ENCODE results near the gene SCART1.

GRCh38 chr10:133473270-133473669 is 19.5 kb downstream of the SCART1 start:
- TF ChIP-seq SMC3 (IDR thresholded peaks at IDR 0.05; ENCODE audit: low read depth, low read length) (no peak), CTCF (conservative IDR thresholded peaks at IDR 0.05; ENCODE audit: low read depth, low read length) (no peak), RAD21 (IDR thresholded peaks at IDR 0.05; ENCODE audit: low read length) (no peak), USF2 (IDR thresholded peaks at IDR 0.05; ENCODE audit: low read depth, low read length) (no peak), POLR2A (IDR thresholded peaks at IDR 0.05; ENCODE audit: low read depth, low read length) (no peak), BHLHE40 (IDR thresholded peaks at IDR 0.05; ENCODE audit: low read depth, low read length) (no peak), FOS (IDR thresholded peaks at IDR 0.05; ENCODE audit: low read depth, low read length) (no peak), RFX5 (IDR thresholded peaks at IDR 0.05; ENCODE audit: low read depth, low read length) (no peak), NFE2L2 (IDR thresholded peaks at IDR 0.05; ENCODE audit: low read depth, low read length) (no peak)
